H1 (cell line): Measurements from ENCODE around the gene KIF1C. TPM values are rescaled to one million over a fixed set of nuclear protein-coding genes. Genes with fewer than 3 reads are reported as not detected.

Experiments used
- HDAC2 ChIP-seq, 2 experiments: fragments of 300-600 bp in 1 of 2; sonication (generic) in 1 of 2; IDR thresholded peaks; 2 replicates each; pipeline ENCODE4 v1.6.1; 2011 to 2012; ENCODE audit warnings: low read depth in 2 of 2, low read length in 2 of 2, mild to moderate bottlenecking in 2 of 2, moderate library complexity in 2 of 2, borderline replicate concordance in 1 of 2, inconsistent platforms in 1 of 2
- RBBP5 ChIP-seq: IDR thresholded peaks from 2 replicates; pipeline ENCODE4 v1.7.1; 2012; ENCODE audit warnings: low read depth, mild to moderate bottlenecking, inconsistent platforms, low read length, moderate library complexity, borderline replicate concordance
- TAF7 ChIP-seq: optimal IDR thresholded peaks from 2 replicates; pipeline ENCODE3; 2011; ENCODE audit warnings: low read depth, mild to moderate bottlenecking, inconsistent platforms, low read length, moderate library complexity, borderline replicate concordance
- polyA plus RNA-seq, 7 experiments: library from polyadenylated mRNA; depleted of rRNA in 3 of 7; stranded (reverse) in 5 of 7; unstranded in 2 of 7; fragments of >200 nt in 5 of 7; fragments of 200-250 nt in 2 of 7; gene quantifications; 1 replicate in 5 of 7; 2 replicates in 1 of 7; 4 replicates in 1 of 7; pipeline versions ENCODE4 v1.2.1 to v1.2.3, GENCODE V29; 2011 to 2013; ENCODE audit warnings: missing spikeins in 2 of 7, mixed read lengths in 2 of 7
- total RNA-seq: library from RNA; stranded (reverse); fragmentation: NEBNext Ultra II Directional; extraction: Animal tissue kit (Norgen Biotek cat#: 25700); gene quantifications from 2 replicates; pipeline ENCODE4 v1.2.1, GENCODE V29; 2021

The KIF1C gene
- total and polyA plus RNA-seq, 2 of the 8 experiments (the other 6 are each of a cell fraction or from before 2014, with no cell fraction given): 14.3 to 114 TPM

- no peak; the same call in 1 of the 2 replicates for TF ChIP-seq RBBP5
- 0 out of 4 replicates have a peak, but pooled peaks of 1 of the 2 experiments have one; percentile 12 for TF ChIP-seq HDAC2 (IDR thresholded peaks at IDR 0.05; ENCODE audit: borderline replicate concordance in 1 of 2, low read depth in 2 of 2, low read length in 2 of 2)
- no peak for TF ChIP-seq TAF7
- TF ChIP-seq, all 59 proteins: peak for 7
Measured at GRCh38 chr17:4998027-4998731, 429 bp downstream of the KIF1C start (continued).
